Activated CD4-positive, alpha-beta T cell treated with anti-CD3 and anti-CD28 coated beads, Interleukin-2, amount 50 U/mL, for 48 hours (primary cell): ENCODE data around the gene TLX2.
"Not testable (repeated sequence)": the region's sequence is repeated elsewhere in the genome, so short reads cannot be mapped to it uniquely, and the experiment has no call there.

Experiments used
- DNase-seq, 2 experiments: peaks; one replicate each; pipeline ENCODE4 v3.0.0-alpha.2; 2020

TLX2 gene

DNA sequence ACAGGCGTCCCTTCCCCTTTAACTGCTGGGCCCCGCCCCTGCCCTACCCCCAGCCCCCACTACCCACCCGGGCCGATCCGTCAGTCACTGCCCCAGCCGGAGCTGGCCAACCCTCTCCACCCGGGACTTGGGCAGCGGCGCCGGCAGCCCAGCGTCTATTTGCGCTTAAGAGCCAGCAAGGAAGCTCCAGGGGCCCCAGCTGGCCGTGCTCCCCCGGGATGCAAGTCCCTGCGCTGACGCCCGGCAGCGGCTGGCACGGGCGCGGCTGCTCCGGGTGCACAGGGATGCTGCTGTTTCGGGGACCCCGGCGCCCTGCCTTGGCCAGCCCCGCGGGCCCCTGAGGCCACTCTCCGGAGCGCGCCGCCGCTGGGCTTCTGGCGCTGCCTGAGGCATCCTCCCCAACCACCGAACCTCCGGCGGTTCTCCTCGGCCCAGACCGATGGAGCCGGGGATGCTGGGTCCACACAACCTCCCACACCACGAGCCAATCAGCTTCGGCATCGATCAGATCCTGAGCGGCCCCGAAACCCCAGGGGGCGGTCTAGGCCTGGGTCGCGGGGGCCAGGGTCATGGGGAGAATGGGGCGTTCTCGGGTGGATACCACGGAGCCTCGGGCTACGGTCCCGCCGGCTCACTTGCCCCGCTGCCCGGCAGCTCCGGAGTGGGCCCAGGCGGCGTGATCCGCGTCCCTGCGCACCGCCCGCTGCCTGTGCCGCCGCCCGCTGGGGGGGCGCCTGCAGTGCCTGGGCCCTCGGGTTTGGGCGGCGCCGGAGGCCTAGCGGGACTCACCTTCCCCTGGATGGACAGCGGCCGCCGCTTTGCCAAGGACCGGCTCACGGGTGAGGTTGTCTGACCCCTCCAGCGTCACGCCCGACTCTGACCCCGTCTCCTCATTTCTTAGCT lies at the start of gene TLX2:
TLX2 (plus strand) TSS at position 83 of the 903 bp plus-strand sequence; CDS start at position 440, 357 bp downstream.
- DNase-seq, result peak in 1 of 2 experiments; percentile 24

DNA sequence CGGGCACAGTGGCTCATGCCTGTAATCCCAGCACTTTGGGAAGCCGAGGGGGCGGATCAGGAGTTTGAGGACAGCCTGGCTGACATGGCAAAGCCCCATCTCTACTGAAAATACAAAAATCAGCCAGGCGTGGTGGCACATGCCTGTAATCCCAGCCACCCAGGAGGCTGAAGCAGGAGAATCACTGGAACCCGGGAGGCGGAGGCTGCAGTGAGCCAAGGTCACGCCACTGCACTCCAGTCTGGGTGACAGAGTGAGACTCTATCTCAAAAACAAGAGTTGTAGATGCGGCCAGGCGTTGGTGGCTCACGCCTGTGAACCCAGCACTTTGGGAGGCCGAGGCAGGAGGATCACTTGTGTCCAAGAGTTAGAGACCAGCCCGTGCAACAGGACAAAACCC lies 43.5 kb upstream of the TLX2 start:
- not testable (repeated sequence) for DNase-seq

DNA sequence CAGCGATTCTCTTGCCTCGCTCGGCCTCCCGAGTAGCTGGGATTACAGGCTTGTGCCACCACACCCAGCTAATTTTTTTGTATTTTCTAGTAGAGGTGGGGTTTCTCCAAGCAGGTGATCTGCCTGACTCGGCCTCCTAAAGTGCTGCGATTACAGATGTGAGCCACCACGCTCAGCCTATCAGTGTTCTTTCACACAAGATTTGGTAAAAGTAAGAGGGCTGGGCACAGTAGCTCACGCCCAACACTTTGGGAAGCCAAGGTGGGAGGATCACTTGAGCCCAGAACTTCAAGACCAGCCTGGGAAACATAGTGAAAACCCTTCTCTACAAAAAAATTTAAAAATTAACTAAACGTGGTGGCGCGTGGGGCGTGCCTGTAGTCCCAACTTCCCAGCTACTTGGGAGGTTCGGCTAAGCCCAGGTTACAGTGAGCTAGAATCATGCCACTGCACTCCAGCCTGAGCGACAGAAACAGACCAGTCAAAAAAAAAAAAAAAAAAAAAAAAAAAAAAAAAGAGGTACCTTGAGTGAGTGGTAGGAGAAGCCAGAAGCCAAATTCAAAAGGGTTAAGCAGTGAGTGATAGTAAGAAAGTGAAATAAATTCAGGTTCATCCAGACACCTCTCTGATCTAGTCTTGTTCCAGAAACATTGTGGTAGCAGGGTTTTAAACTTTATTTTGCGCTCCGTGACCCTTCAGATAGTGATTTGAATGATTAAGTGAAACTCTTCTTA lies 42.8 kb upstream of the TLX2 start:
- DNase-seq, result no peak

DNA sequence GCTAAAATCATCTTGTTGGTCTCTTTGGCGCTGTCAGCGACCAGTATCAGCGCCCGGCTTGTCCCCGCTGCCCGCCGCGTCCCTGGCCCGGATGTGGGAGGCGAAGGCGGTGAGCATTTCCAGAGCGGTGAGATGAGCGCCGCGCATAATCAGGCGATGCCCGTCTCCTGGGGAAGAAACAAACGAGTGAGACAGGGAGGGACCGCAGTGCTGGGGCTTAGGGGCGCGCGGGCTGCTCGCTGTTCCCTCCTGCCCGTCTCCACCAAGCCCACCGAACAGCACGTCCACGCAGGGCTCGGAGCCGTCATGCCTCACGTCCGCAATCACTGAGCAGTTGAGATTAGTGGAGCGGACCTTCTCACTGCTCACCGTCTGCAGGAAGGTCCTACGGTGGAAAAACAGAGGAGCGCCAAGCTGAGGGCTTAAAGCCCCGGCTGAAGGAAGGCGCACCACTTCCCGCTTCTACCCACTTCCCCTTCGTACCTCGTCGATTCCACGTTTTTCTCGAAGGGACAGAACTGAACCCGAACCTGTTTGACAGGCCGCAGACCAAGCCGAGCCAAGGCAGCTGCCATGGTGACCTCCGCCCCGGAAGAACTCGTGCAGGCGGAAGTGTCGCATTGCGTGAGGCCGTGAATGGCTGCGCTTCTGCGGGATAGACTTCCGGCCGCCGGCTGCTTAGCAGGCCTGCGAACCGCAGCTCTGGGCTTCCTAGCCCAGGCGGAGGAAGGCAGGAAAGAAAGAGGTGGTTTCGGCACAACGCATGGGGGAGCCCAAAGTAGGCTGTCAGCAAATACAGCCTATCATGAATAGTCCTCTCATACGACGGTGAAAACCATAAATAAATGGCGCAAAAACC lies 41.9 kb upstream of the TLX2 start, which contains the start of gene MRPL53:
MRPL53 (minus strand) TSS at position 595 of the 859 bp plus-strand sequence; CDS start at position 575, 20 bp downstream.
- DNase-seq, result peak; percentile 97

DNA sequence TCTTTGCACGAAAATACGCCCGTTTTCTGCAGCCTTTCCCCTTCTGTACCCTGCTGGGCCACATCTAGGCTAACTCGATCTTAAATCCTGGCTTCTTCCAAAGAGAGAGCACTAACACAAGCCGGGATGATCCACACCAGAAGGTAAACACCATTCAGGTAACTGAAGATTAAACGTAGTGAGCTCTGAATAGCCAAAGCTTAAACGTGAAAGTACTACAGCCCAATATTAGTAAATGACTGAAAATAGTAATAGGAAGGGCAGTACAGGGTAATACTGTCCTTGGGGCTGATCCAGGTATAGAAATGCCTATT lies 41.3 kb upstream of the TLX2 start:
- DNase-seq, result no peak

DNA sequence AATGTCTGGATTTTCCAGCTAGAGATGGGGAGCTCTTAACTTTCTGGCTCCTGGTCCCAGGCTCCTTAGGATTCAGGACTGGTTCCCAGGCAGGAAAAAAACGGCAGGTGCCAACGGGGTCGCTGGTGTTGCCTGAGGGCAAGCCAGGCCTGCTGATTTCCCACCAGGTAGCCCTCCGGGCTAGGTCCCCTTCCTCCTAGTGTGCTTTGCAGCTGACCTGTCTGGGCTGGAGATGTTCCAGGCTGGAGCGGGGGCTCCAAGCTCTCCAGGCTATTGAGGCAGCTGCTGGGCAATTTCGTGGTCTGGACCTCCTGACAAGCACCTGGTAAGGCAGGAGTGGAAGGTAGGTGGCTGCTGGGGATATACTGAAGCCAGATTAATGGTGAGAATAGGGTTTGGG lies 39.8 kb upstream of the TLX2 start:
- no peak for DNase-seq

DNA sequence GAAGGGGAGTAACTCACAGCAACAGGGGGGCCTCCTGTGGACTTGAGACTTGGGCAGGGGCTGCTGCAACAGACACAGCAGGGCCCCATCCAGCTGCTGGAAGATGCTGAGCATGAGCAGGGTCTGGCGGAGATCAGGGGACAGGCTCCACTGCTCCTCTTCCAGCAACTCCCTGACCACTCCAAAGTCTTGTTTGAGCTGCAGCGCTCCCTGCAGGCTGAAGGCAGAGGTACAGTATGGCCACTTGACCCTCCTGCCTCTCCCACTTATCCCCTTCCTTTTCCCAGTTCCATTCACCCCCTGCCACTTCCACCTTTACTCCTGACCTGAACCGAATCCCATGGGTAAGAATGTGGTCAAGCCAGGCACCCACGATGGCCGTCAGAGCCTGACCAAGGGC lies 39.4 kb upstream of the TLX2 start:
- DNase-seq, result no peak

DNA sequence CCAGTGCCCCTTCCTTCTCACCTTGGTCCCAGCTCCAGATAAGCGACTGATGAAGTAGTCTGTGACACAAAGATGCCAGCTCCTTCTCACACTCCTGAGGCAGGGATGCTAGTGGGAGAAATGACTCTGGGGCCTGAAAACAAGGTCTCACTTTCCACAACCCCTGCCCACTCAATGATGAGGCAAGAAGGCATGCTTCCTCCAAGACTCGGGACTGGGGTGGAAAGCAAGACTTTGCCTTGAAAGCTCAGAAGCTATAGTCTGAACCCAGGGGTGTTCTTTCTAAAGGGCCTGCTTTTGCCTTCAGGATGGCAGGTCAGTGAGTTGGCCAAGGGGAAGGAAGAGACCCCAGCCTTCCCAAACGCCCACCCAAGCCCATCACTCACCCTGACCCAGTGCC lies 32.8 kb upstream of the TLX2 start:
- no peak for DNase-seq

DNA sequence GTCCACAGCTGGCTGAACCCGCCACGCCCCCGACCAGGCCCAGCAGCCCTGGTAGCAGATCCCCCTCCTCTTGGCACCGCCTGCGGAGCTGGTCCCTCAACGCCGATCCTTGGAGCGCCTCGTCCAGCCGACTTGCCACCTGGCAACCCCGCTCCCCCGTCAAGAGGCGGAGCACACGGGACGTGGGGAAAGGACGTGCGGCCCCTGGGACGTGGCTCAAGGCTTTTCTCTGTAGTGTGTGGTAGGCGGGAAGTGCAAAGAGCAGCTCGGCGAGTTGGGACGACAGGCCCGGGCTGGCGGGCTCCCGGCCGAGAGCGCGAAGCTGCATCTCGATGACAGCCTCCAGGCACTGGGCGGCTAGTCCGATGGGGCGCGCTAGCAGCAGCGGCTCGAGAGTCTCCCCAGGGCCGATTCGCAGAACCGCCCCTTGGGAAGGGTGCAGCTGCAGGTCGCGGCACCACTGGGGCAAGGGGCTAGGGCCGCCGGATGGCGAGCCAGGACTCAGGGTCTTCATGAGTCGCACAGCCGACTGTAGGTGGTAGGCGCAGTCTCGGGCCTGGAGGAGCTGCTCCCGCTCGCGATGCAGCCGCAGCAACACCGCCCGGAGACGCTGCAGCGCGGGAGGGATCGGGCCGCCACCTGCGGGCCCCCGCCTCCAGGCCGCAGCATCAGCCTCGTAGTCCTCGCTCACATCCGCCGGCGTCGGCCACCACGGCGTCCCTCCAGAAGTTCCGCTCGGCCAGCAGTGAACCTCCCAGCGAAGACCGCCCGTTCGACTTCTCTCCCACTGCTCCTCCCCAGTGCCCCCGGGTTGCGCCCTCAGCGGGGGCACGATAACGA lies 32.1 kb upstream of the TLX2 start:
- DNase-seq, result peak; percentile 52 to 67

DNA sequence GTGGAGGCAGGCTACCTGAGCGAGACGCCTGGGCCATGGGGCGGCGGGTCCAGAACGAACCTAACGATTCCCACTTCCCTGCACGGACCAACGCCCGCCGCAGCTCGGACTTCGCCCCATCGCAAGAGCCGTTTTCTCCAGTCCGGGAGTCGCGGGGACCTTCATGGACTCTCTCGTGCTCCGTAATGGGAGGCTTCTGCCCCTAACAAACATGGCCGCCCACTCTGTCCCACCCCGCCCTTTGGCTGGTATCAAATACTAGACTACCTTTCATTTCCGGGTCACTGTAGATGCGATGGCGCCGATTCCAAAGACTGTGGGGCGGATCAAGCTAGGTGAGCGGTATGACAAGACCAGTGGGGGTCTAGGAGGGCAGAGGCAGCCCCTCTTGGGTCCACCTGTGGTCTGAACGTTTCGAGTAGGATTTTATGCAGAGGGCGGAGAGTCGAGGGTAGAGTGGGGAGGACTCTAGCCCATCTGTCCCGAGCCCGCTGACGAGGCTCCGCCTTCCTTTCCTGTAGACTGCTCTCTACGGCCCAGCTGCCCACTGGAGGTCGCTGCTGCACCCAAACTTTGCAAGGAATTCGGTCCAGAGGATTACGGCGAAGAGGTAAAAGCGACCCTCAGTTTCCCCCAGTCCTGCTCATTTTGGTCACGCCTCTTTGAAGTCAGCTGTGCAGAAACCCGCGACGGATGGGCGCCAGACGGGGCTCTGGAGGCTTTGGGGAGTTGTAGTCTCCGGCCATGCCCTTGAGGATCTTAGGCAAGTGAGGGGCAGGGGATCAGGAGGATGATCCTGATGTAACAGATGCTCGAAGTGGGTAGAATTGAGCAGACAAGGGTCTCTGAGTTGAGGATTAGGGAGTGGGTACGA lies 31.2 kb upstream of the TLX2 start, which contains the start of the genes CCDC142 and TTC31:
CCDC142 (minus strand) TSS at position 198 of the 874 bp plus-strand sequence; CDS start at position 37, 161 bp downstream.
TTC31 (plus strand) TSS at position 281 of the 874 bp plus-strand sequence; CDS start at position 296, 15 bp downstream.
- DNase-seq, result peak; percentile 94 to 97

DNA sequence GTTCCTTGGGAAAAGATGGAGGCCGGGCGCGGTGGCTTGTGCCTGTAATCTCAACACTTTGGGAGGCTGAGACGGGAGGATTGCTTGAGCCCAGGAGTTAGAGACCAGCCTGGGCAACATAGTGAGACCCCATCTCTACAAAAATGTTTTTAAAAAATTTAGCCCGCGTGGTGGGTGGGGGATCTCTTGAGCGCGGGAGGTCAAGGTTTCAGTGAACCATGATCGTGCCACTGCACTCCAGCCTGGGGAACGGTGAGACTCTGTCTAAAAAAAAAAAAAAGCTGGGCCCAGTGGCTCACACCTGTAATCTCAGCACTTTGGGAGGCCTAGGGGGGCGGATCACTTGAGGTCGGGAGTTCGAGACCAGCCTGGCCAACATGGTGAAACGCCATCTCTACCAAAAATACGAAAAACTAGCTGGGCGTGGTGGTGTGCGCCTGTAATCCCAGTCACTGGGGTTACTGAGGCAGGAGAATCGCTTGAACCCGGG lies 30.5 kb upstream of the TLX2 start:
- not testable (repeated sequence) for DNase-seq

DNA sequence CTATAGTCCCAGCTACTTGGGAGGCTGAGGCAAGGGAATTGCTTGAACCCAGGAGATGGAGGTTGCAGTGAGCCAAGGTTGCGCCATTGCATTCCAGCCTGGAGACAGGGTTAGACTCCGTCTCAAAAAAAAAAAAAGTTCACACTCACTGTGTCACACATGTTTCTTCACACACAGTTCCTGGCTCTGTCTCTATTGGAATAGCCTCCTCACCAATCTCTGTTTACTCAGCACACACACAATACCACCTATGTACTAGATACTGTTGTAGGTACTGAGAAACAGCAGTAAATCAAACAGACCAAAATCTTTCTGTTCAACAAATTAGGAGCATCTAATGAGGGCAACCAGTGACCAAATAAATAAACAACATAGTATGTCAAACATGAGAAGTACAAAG lies 28.1 kb upstream of the TLX2 start:
- DNase-seq, result no peak

DNA sequence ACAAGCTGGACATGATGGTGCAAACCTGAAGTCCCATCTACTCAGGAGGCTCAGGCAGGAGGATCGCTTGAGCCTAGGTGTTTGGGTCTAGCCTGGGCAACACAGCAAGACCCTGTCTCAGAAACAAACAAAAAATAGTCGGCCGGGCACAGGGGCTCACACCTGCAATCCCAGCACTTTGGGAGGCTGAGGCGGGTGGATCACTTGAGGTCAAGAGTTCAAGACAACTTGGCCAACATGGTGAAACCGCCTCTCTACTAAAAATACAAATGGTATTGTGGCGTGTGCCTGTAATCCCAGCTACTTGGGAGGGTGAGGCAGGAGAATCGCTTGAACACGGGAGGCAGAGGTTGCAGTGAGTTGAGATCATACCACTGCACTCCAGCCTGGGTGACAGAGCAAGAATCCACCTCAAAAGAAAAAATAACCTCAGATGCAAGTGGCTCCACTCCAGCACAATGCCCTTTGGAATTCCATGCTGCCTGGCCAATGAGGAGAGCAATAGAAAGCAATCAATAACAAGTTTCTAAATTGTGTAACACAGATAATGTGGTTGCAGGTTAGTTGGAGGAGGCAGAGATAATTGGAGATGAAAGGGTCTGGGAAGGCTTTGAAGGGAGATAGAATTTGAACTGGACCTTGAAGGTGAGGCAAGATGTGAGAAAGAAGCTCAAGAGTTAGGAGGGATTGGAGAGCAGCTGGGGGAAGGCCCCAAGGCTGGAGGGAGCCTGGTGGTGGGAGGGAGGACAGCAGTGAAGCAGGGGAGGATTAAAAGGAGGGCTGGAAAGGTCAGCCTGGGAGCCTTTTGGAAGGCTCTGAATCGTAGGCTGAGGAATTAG lies 25.4 kb upstream of the TLX2 start:
- DNase-seq, result no peak

DNA sequence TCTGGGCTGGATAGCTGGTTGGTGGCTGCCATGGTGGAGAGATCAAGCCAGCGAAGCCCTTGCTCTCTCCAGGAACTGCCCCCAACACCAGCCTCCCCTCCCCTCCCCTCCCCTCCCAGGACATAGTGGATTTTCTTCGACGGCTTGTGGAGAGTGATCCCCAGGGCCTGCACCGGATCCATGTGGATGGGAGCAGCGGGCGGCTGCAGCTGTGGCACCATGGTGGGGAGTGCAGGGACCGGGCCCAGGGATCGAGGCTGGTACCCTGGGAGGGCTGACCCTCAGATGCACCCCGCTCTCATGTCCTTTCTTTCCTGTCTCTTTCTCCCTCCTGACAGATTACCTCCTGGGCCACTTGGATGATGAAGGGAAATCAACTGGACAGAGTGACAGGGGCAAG lies 24.3 kb upstream of the TLX2 start:
- DNase-seq, result no peak

DNA sequence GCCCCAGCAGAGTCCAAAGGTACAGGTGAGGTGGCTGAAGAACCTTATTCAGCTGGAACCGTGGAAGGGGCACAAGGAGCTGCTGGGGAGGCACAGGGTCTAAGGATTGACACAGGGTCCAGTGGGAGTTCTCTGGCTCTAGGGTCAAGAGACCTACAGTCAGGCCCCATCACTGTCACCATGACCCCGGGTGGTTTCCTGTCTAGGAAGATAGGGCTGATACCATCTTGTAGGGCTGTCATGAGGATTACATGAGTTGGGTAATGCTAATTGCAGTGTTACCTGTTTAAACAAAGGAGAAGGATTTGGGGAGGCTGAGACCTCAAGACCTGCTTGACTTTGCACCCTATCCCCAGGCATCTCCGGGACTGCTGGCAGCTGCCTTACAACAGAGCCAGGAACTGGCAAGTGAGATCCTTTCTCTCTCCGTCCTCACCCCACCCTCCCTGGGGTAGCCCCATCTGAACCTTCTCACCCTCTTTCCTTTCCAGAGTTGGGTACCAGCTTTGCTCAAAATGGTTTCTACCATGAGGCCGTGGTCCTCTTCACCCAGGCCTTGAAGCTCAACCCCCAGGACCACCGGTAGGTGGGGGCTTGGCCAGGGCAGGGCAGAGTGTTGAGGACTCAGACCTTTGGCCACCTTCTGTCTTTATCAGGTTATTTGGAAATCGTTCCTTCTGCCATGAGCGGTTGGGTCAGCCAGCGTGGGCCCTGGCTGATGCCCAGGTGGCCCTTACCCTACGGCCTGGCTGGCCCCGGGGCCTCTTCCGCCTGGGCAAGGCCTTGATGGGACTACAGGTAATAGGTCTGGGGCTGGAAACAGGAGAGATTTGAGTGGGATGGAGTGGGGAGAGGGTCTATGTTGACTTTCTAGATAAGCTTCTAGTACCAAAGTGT lies 22.4 kb upstream of the TLX2 start:
- no peak for DNase-seq

DNA sequence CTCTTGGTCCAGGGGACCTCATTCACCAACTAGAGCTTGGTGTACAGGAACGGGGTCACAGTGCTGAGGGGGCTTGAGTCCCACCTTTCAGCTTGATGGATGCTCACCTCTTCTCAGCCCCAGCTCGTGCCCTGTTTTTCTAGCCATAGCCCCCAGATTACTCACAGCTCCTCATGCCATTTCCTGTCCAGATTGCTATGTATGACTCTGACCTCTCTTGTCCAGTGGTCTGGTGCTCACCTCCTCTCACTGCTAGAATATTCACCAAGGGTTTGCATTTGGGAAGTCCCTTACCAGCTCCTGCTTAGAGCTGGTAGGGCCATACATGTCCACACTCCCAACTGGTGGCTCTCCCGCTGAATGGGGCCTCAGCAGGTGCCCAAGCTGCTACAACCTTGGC lies 20.7 kb upstream of the TLX2 start:
- no peak for DNase-seq

DNA sequence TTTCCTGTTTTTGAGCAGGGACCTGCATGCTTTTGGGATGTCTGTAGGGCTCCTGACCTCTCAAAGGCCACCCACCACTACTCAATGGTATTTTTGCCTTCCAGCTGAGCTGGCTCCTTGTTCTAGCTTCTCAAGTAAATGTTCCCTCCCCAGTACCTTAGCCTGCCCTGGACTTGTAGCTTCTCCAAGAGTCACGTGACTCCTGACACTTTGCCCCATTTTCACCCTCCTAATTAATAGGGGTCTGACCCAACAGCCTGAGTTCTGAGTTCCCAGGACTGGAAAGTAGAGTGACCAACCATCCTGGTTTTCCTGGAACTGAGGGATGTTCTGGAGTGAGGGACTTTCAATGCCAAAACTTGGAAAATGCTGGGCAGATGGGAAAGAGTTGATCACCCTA lies 18.8 kb upstream of the TLX2 start:
- DNase-seq, result no peak

DNA sequence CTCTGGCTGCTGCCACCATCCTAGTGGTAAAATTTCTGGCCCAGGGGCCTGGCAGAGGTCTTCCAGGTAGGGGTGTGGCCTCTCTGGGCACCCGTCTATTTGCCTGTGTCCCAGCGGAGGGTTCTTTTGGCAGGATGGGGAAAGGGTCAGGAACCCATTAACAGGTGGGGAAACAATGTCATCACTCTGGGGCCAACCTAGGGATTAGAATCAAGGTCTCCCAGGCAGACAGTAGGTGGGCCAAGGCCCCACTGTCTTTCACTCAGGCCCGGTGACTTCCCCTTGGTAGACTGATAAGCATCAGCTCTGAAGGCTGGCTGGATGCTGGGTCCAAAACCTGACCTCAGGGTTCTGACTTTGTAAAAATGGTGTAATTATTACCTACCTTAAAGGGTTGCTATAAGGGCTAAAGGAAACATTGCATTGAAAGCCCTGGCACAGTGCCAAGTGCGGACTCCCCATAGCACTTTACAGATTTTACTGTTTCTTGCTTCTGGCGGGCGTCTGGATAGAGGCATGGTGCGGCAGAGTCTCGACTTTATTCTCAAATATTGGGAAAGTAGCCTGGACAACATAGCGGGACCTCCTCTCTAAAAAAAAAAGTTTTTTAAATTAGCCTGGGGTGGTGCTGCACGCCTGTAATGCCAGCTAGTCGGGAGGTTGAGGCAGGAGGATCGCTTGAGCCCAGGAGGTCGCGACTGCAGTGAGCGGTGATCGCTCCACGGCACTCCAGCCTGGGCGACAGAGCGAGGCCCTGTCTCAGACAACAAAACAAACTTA lies 17.1 kb upstream of the TLX2 start:
- no peak for DNase-seq
